Measurements from ENCODE around the gene C20orf202.

C20orf202 gene

GRCh38 chr20:1171461-1172093 lies 31.7 kb upstream of the C20orf202 start:
- in situ Hi-C loops (cut with HindIII; ENCODE audit: low pct_unique_long_range_greater_than_20kb, low sequenced_read_pairs), result no loop called here
- peak; percentile 49 to 70 for DNase-seq (ENCODE audit: low read depth in 1 of 2, low spot score in 1 of 2)
- TF ChIP-seq JUND (IDR thresholded peaks at IDR 0.05; ENCODE audit: low read depth), result no peak

- no peak for TF ChIP-seq JUND (IDR thresholded peaks at IDR 0.05; ENCODE audit: low read depth)
- DNase-seq (ENCODE audit: low read depth in 1 of 2, low spot score in 1 of 2), result no peak
- in situ Hi-C loops (cut with HindIII; ENCODE audit: low pct_unique_long_range_greater_than_20kb, low sequenced_read_pairs), result no loop called here
Observed at GRCh38 chr20:1173698-1174097, 29.6 kb upstream of the C20orf202 start.

GRCh38 chr20:1174787-1175186 lies 28.5 kb upstream of the C20orf202 start:
- in situ Hi-C loops (cut with HindIII; ENCODE audit: low pct_unique_long_range_greater_than_20kb, low sequenced_read_pairs), result no loop called here
- no peak for DNase-seq (ENCODE audit: low read depth in 1 of 2, low spot score in 1 of 2)
- no peak for TF ChIP-seq JUND (IDR thresholded peaks at IDR 0.05; ENCODE audit: low read depth)

GRCh38 chr20:1177680-1178079 lies 25.6 kb upstream of the C20orf202 start:
- in situ Hi-C loops (cut with HindIII; ENCODE audit: low pct_unique_long_range_greater_than_20kb, low sequenced_read_pairs), result no loop called here
- peak in 1 of 2 experiments; percentile 50 for DNase-seq (ENCODE audit: low read depth in 1 of 2, low spot score in 1 of 2)
- no peak for TF ChIP-seq JUND (IDR thresholded peaks at IDR 0.05; ENCODE audit: low read depth)

GRCh38 chr20:1178103-1178502 lies 25.2 kb upstream of the C20orf202 start:
- no peak for DNase-seq (ENCODE audit: low read depth in 1 of 2, low spot score in 1 of 2)
- no peak for TF ChIP-seq JUND (IDR thresholded peaks at IDR 0.05; ENCODE audit: low read depth)
- in situ Hi-C loops (cut with HindIII; ENCODE audit: low pct_unique_long_range_greater_than_20kb, low sequenced_read_pairs), result no loop called here

GRCh38 chr20:1178623-1179022 lies 24.6 kb upstream of the C20orf202 start:
- no peak for TF ChIP-seq JUND (IDR thresholded peaks at IDR 0.05; ENCODE audit: low read depth)
- in situ Hi-C loops (cut with HindIII; ENCODE audit: low pct_unique_long_range_greater_than_20kb, low sequenced_read_pairs), result no loop called here
- no peak for DNase-seq (ENCODE audit: low read depth in 1 of 2, low spot score in 1 of 2)

- DNase-seq (ENCODE audit: low read depth in 1 of 2, low spot score in 1 of 2), result no peak
- TF ChIP-seq JUND (IDR thresholded peaks at IDR 0.05; ENCODE audit: low read depth), result no peak
- in situ Hi-C loops (cut with HindIII; ENCODE audit: low pct_unique_long_range_greater_than_20kb, low sequenced_read_pairs), result no loop called here
Observed at GRCh38 chr20:1180949-1181348, 22.3 kb upstream of the C20orf202 start.

GRCh38 chr20:1182106-1182505 lies 21.1 kb upstream of the C20orf202 start:
- in situ Hi-C loops (cut with HindIII; ENCODE audit: low pct_unique_long_range_greater_than_20kb, low sequenced_read_pairs), result no loop called here
- no peak for DNase-seq (ENCODE audit: low read depth in 1 of 2, low spot score in 1 of 2)

GRCh38 chr20:1183153-1183552 lies 20.1 kb upstream of the C20orf202 start:
- TF ChIP-seq JUND (IDR thresholded peaks at IDR 0.05; ENCODE audit: low read depth), result no peak
- in situ Hi-C loops (cut with HindIII; ENCODE audit: low pct_unique_long_range_greater_than_20kb, low sequenced_read_pairs), result no loop called here
- no peak for DNase-seq (ENCODE audit: low read depth in 1 of 2, low spot score in 1 of 2)

More at GRCh38 chr20:1182106-1182505, 21.1 kb upstream of the C20orf202 start:
- TF ChIP-seq JUND (IDR thresholded peaks at IDR 0.05; ENCODE audit: low read depth), result no peak

- no peak for TF ChIP-seq JUND (IDR thresholded peaks at IDR 0.05; ENCODE audit: low read depth)
- no peak for DNase-seq (ENCODE audit: low read depth in 1 of 2, low spot score in 1 of 2)
- in situ Hi-C loops (cut with HindIII; ENCODE audit: low pct_unique_long_range_greater_than_20kb, low sequenced_read_pairs), result no loop called here
Observed at GRCh38 chr20:1184260-1184637, 19.0 kb upstream of the C20orf202 start.

- TF ChIP-seq JUND (IDR thresholded peaks at IDR 0.05; ENCODE audit: low read depth), result no peak
- in situ Hi-C loops (cut with HindIII; ENCODE audit: low pct_unique_long_range_greater_than_20kb, low sequenced_read_pairs), result no loop called here
- DNase-seq (ENCODE audit: low read depth in 1 of 2, low spot score in 1 of 2), result no peak
Observed at GRCh38 chr20:1184638-1185315, 18.5 kb upstream of the C20orf202 start, which contains the start of gene TMEM74B. Gene TMEM74B (minus strand): TSS chr20:1184981. CDS start chr20:1183801, 1,180 bp downstream.

- TF ChIP-seq JUND (IDR thresholded peaks at IDR 0.05; ENCODE audit: low read depth), result no peak
- peak in 1 of 2 experiments; percentile 21 for DNase-seq (ENCODE audit: low read depth in 1 of 2, low spot score in 1 of 2)
- in situ Hi-C loops (cut with HindIII; ENCODE audit: low pct_unique_long_range_greater_than_20kb, low sequenced_read_pairs), result no loop called here
Observed at GRCh38 chr20:1185316-1185741, 17.9 kb upstream of the C20orf202 start.

- DNase-seq (ENCODE audit: low read depth in 1 of 2, low spot score in 1 of 2), result peak; percentile 45 to 57
- TF ChIP-seq JUND (IDR thresholded peaks at IDR 0.05; ENCODE audit: low read depth), result no peak
- in situ Hi-C loops (cut with HindIII; ENCODE audit: low pct_unique_long_range_greater_than_20kb, low sequenced_read_pairs), result no loop called here
Observed at GRCh38 chr20:1185790-1186334, 17.4 kb upstream of the C20orf202 start.

All from T47D (cell line).